Measurements from ENCODE around the gene HOOK1. TPM values are rescaled to one million over a fixed set of nuclear protein-coding genes. Genes with fewer than 3 reads are reported as not detected.
A peak's percentile ranks its signal among the peaks of the same experiment; 100 is the strongest.

HOOK1 gene
- total RNA-seq, 1 donor from 2014 or later: 4.2 TPM

DNA sequence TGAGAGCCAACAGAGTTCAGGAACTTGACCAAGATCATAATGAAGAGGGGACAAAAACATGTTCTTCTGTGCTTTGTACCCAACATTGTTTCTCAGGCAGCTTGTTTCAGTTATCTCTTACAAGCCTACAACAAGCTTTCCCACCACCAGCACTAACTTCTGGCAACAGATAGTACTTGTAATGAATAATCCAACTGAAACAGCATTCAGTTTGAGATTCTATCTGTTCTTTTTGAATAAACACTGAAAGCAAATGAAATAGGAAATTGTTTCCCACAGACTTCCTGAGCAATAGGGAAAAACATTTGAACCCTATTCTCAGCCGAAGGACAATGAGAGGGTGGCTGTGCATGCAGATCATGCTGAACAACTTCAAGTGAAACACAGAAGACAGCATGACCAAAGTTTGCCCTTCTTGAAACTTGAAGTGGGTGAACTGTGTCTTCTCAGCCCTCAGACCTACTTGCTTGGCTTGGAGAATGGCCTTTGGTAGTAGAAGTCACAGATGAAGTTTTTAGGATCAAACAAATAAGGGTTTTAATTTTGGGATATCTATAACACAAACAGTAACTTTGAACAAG lies 11.2 kb upstream of the HOOK1 start:
- no peak overlapping the region for H3K4me3 ChIP-seq (ENCODE audit: low read depth, low read length)
- peak; percentile 92 for DNase-seq (ENCODE audit: low read depth)
- TF ChIP-seq, protein P1, sequence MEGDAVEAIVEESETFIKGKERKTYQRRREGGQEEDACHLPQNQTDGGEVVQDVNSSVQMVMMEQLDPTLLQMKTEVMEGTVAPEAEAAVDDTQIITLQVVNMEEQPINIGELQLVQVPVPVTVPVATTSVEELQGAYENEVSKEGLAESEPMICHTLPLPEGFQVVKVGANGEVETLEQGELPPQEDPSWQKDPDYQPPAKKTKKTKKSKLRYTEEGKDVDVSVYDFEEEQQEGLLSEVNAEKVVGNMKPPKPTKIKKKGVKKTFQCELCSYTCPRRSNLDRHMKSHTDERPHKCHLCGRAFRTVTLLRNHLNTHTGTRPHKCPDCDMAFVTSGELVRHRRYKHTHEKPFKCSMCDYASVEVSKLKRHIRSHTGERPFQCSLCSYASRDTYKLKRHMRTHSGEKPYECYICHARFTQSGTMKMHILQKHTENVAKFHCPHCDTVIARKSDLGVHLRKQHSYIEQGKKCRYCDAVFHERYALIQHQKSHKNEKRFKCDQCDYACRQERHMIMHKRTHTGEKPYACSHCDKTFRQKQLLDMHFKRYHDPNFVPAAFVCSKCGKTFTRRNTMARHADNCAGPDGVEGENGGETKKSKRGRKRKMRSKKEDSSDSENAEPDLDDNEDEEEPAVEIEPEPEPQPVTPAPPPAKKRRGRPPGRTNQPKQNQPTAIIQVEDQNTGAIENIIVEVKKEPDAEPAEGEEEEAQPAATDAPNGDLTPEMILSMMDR (conservative IDR thresholded peaks at IDR 0.05; ENCODE audit: low read depth, low read length): no peak

- DNase-seq (ENCODE audit: low read depth): no peak
- no peak overlapping the region for H3K4me3 ChIP-seq (ENCODE audit: low read depth, low read length)
- TF ChIP-seq, protein P1 (conservative IDR thresholded peaks at IDR 0.05; ENCODE audit: low read depth, low read length): no peak
These were observed 10.4 kb upstream of the HOOK1 start for GRCh38 chr1:59804301-59804700.

- peak; percentile 86 for DNase-seq (ENCODE audit: low read depth)
- TF ChIP-seq, protein P1 (conservative IDR thresholded peaks at IDR 0.05; ENCODE audit: low read depth, low read length): no peak
- peak overlapping the region; percentile 26 for H3K4me3 ChIP-seq (ENCODE audit: low read depth, low read length)
These were observed 9.2 kb upstream of the HOOK1 start for GRCh38 chr1:59805554-59805953.

DNA sequence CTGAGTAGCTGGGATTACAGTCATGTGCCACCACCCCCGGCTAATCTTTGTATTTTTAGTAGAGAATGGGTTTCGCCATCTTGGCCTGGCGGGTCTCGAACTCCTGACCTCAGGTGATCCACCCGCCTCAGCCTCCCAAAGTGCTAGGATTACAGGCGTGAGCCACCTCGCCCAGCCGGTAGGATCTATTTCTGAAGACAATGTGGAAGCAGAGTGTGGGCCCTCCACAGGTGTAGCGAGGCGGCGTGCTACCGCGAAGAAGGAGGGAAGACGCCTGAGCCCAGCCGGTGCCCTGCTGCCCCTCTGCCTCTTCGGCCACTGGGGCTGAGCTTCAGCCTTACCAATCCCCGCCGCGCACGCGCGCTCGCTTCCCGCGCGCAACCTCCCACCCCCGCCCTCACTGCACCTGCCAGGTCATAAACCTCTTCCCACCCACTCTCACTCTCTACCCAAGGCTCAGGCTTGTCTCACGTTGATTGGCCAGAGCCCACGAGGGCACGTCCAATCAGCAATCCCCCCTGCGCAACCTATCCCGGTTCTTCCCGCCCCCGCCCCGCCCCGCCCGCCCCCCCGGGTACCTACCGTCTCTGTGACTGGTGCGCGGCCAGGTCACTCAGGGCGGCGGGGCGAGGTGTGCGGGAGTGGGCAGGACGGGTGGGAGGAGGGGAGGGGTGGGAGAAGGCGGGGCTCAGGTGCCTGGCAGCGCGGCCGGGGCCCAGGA lies 409 bp upstream of the HOOK1 start:
- TF ChIP-seq, protein P1 (conservative IDR thresholded peaks at IDR 0.05; ENCODE audit: low read depth, low read length): no peak
- H3K4me3 ChIP-seq (ENCODE audit: low read depth, low read length): peak overlapping the region; percentile 97
- DNase-seq (ENCODE audit: low read depth): peak; percentile 90

DNA sequence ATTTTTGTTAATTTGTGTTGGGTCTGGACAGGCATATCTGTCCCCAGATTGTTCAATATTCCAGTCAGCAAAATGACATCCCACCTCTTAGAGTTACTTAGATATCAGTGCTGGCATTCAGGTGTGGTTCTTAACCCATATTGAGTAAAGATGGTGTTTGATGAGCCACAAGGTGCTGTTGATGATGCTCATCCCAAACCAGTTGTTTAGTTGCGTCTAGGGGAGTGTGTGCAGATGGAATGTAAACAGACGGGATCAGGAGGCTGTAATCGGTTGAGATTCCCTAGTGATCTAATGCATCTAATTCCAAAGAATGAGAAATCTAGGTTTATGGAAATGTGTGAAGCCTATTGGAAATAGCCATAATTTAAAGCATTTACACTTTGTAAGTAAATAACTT lies 1.1 kb downstream of the HOOK1 start:
- DNase-seq (ENCODE audit: low read depth): no peak
- H3K4me3 ChIP-seq (ENCODE audit: low read depth, low read length): peak overlapping the region; percentile 97
- TF ChIP-seq, protein P1 (conservative IDR thresholded peaks at IDR 0.05; ENCODE audit: low read depth, low read length): no peak

DNA sequence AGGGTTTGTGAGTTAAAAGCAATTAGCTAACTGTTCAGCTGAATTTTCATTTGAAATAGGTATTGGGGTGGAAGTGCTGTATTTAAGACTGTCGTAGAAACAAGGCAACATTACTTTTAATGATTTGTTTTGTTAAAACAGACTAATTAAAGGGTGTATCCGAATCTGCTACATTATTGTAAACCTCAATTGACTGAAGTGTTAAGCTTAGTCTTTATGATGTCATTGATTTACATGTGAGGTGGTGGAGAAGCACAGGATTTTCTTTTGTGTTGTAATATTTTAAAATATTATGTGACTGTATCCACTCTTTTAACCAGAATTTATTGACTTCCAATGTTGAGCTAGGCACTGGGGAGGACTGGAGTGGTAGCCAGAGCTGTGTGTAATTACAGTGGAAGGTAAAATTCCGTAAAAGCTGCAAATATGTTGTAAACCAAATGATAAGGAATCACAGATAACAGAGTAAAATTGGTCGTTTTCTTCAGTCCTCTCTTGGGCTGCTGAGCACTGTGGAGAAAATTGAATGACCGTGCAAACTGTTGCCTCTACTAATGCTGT lies 1.6 kb downstream of the HOOK1 start:
- TF ChIP-seq, protein P1 (conservative IDR thresholded peaks at IDR 0.05; ENCODE audit: low read depth, low read length): no peak
- H3K4me3 ChIP-seq (ENCODE audit: low read depth, low read length): peak overlapping the region; percentile 97
- no peak for DNase-seq (ENCODE audit: low read depth)

All from epithelial cell of proximal tubule (primary cell).